GM23248 (cell line): ENCODE data around the gene MAGEB17. TPM values are rescaled to one million over a fixed set of nuclear protein-coding genes. Genes with fewer than 3 reads are reported as not detected.

Experiments used
- DNase-seq: peaks from one replicate; pipeline ENCODE4 v3.0.0-alpha.2; 2015
- H2AFZ ChIP-seq: fragments of 200-600 bp; sonication (generic); 2 replicates; pipeline ENCODE4 v1.6.1; 2016; ENCODE audit warnings: antibody characterized with exemption
- H3F3A ChIP-seq: fragments of 200-600 bp; sonication (generic); 2 replicates; pipeline ENCODE4 v1.6.1; 2016; ENCODE audit warnings: mild to moderate bottlenecking, antibody characterized with exemption, mixed run types; ENCODE audit not compliant: insufficient read depth
- H3K27ac ChIP-seq: fragments of 200-600 bp; sonication (generic); 2 replicates; pipeline ENCODE4 v1.5.1; 2016; ENCODE audit warnings: mild to moderate bottlenecking
- H3K27me3 ChIP-seq: fragments of 200-600 bp; sonication (generic); replicated peaks from 2 replicates; pipeline ENCODE4 v1.6.1; 2016; ENCODE audit warnings: mild to moderate bottlenecking; ENCODE audit not compliant: insufficient read depth
- H3K36me3 ChIP-seq: fragments of 200-600 bp; sonication (generic); 2 replicates; pipeline ENCODE4 v1.6.1; 2016; ENCODE audit warnings: low read depth, mild to moderate bottlenecking
- H3K4me1 ChIP-seq: fragments of 200-600 bp; sonication (generic); 2 replicates; pipeline ENCODE4 v1.6.1; 2016; ENCODE audit warnings: mild to moderate bottlenecking; ENCODE audit not compliant: insufficient read depth
- H3K4me2 ChIP-seq: fragments of 200-600 bp; sonication (generic); one replicate; pipeline ENCODE4 v1.6.1; 2016; ENCODE audit warnings: mild to moderate bottlenecking; ENCODE audit not compliant: unreplicated experiment
- H3K4me3 ChIP-seq: fragments of 200-600 bp; sonication (generic); 2 replicates; pipeline ENCODE4 v1.5.1; 2016; ENCODE audit warnings: mild to moderate bottlenecking
- H3K79me2 ChIP-seq: fragments of 200-600 bp; sonication (generic); 2 replicates; pipeline ENCODE4 v1.6.1; 2016; ENCODE audit warnings: mild to moderate bottlenecking; ENCODE audit not compliant: insufficient read depth
- H3K9ac ChIP-seq: fragments of 200-600 bp; sonication (generic); 2 replicates; pipeline ENCODE4 v1.6.1; 2016; ENCODE audit warnings: mild to moderate bottlenecking
- H3K9me2 ChIP-seq: fragments of 200-600 bp; sonication (generic); 2 replicates; pipeline ENCODE4 v1.6.1; 2016; ENCODE audit warnings: mixed run types, mild to moderate bottlenecking, moderate library complexity; ENCODE audit not compliant: insufficient read depth
- H3K9me3 ChIP-seq: fragments of 200-600 bp; sonication (generic); one replicate; pipeline ENCODE4 v1.6.1; 2017; ENCODE audit warnings: low read depth
- H4K20me1 ChIP-seq: fragments of 200-600 bp; sonication (generic); 2 replicates; pipeline ENCODE4 v1.6.0; 2016; ENCODE audit not compliant: insufficient read depth
- EZH2 ChIP-seq: fragments of 200-600 bp; sonication (generic); IDR thresholded peaks from 2 replicates; pipeline ENCODE4 v1.6.1; 2018; ENCODE audit warnings: antibody characterized with exemption, mild to moderate bottlenecking; ENCODE audit not compliant: insufficient read depth, poor library complexity, severe bottlenecking
- EZH2phosphoT487 ChIP-seq: fragments of 200-600 bp; sonication (generic); IDR thresholded peaks from 2 replicates; pipeline ENCODE4 v1.6.1; 2018; ENCODE audit warnings: antibody characterized with exemption, moderate library complexity, mild to moderate bottlenecking, low read depth; ENCODE audit not compliant: insufficient read depth
- WGBS, 2 experiments: methylation state at CpG; one replicate each; pipeline ENCODE4 v1.1.6; 2015 to 2017; ENCODE audit warnings: low lambda C conversion rate in 2 of 2, low coverage in 1 of 2; ENCODE audit errors: missing lambda C conversion rate in 2 of 2; 5-methylcytosine and 5-hydroxymethylcytosine counted together
- in situ Hi-C: fragments of 300-500 bp; cut with MboI; formaldehyde crosslinking; loops from 2 replicates; pipeline ENCODE4 v1.15.0; 2020
- polyA plus RNA-seq: library from polyadenylated mRNA; unstranded; fragments of >200 nt; fragmentation: Nextera tagmentation; extraction: Ambion mirVana; gene quantifications from 2 replicates; pipeline ENCODE4 v1.2.1, GENCODE V29; 2016
- total RNA-seq: library from RNA; depleted of rRNA; stranded (reverse); fragments of >200 nt; shearing (Covaris generic); gene quantifications from 2 replicates; pipeline ENCODE4 v1.2.3, GENCODE V29; 2014

The MAGEB17 gene
- total and polyA plus RNA-seq, 2 experiments from 2014 or later = not detected

DNA sequence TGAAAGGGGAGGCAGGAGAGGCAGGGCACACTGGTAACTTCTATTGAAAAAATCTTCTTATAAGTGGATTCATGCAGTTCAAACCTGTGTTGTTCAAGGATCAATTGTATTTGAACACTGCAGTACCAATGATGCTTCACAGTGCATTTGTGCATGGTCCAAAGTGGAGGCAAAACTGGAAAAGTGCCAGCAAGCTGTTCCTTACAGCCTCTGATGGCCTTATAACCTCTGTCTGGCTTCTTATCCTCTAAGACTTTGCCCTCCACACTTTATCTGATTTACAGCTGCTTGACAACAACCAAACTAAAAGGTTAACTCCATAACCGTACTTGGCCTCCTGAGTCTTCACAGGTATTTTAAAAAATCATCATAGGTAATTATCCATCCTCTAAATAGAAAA lies 40.4 kb downstream of the MAGEB17 start:
- Histone ChIP-seq H3K4me2 (no peak overlapping the region), H3K36me3 (no peaks in the 10 kb centered on the region), H3K27me3 (no peaks in the 10 kb centered on the region), H3K79me2 (no peaks in the 10 kb centered on the region), H3K4me1 (0 out of 2 replicates have a peak, but pooled peaks cover 3% of the 10 kb centered on the region), H4K20me1 (no peaks in the 10 kb centered on the region), H3F3A (peaks cover 4% of the 10 kb centered on the region; the same call in 1 of the 2 replicates), H3K27ac (no peak overlapping the region), H2AFZ (no peak overlapping the region), H3K9ac (no peak overlapping the region), H3K4me3 (no peak overlapping the region), H3K9me2 (no peaks in the 10 kb centered on the region), H3K9me3 (no peaks in the 10 kb centered on the region)
- WGBS, 2 experiments = 62 to 100% methylated on average over 1 of the region's 1 CpG
- TF ChIP-seq EZH2 (no peak), EZH2phosphoT487 (no peak)
- DNase-seq = no peak
- in situ Hi-C loops = no loop called here

DNA sequence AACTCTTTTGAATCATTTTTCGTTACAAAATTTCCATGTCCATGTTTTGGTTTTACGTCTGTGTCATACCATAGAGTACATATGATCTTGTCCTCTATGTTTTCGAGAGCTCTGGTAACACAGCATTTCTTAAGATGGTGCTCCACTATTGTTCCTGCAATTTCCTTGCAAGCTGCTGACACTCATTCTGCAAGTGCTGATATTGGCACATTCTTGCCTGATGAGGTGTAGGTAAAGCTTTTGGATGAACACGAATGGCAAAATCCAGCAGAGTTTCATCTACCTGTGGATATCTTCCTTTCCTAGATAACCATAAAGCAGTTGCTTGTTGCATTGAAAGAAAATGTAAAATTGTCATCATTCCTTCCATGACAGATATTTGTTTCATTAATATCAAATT lies 41.3 kb downstream of the MAGEB17 start:
- H3K4me1 ChIP-seq = 0 out of 2 replicates have a peak, but pooled peaks cover 3% of the 10 kb centered on the region
- no peak overlapping the region for H3K4me3 ChIP-seq
- no peak overlapping the region for H2AFZ ChIP-seq
- H3K4me2 ChIP-seq = no peak overlapping the region
- H3K27ac ChIP-seq = no peak overlapping the region
- H3K79me2 ChIP-seq = no peaks in the 10 kb centered on the region
- H3K9me2 ChIP-seq = no peaks in the 10 kb centered on the region
- H3K27me3 ChIP-seq = no peaks in the 10 kb centered on the region
- peaks cover 4% of the 10 kb centered on the region; the same call in 1 of the 2 replicates for H3F3A ChIP-seq
- H3K9me3 ChIP-seq = no peaks in the 10 kb centered on the region
- in situ Hi-C loops = no loop called here
- 89 to 92% methylated on average over 4 of the region's 4 CpGs for WGBS, 2 experiments
- H3K36me3 ChIP-seq = no peaks in the 10 kb centered on the region
- no peaks in the 10 kb centered on the region for H4K20me1 ChIP-seq
- TF ChIP-seq EZH2phosphoT487 (no peak), EZH2 (no peak)
- no peak for DNase-seq
- H3K9ac ChIP-seq = no peak overlapping the region

DNA sequence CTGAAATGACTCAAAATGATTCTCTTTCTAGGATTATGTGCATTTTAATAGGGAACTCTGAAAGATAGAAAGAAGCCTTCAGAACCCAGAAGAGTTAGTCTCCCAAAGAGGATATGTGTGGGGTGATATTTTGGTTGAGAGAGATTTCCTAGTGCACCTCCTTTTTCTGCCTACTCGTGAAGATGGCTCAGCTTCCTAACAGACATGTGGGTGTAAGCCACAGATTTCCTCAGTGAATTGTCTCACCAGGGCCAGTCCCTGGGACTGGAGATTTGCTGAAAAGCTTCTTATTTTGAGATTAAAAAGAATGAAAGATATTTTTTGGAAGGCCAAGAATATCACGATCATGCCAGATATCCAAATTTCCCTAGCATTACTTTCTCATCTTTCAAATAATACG lies 42.8 kb downstream of the MAGEB17 start:
- TF ChIP-seq EZH2 (no peak), EZH2phosphoT487 (no peak)
- no peak overlapping the region for H3K27ac ChIP-seq
- H3K9ac ChIP-seq = no peak overlapping the region
- 78 to 80% methylated on average over 3 of the region's 3 CpGs for WGBS, 2 experiments
- peaks cover 4% of the 10 kb centered on the region; the same call in 1 of the 2 replicates for H3F3A ChIP-seq
- H3K4me1 ChIP-seq = 0 out of 2 replicates have a peak, but pooled peaks cover 3% of the 10 kb centered on the region
- H3K4me2 ChIP-seq = no peak overlapping the region
- no peaks in the 10 kb centered on the region for H3K27me3 ChIP-seq
- H3K36me3 ChIP-seq = no peaks in the 10 kb centered on the region
- no peak overlapping the region for H2AFZ ChIP-seq
- in situ Hi-C loops = no loop called here
- no peaks in the 10 kb centered on the region for H3K9me3 ChIP-seq
- no peaks in the 10 kb centered on the region for H4K20me1 ChIP-seq
- no peaks in the 10 kb centered on the region for H3K9me2 ChIP-seq
- no peaks in the 10 kb centered on the region for H3K79me2 ChIP-seq
- no peak for DNase-seq
- no peak overlapping the region for H3K4me3 ChIP-seq

DNA sequence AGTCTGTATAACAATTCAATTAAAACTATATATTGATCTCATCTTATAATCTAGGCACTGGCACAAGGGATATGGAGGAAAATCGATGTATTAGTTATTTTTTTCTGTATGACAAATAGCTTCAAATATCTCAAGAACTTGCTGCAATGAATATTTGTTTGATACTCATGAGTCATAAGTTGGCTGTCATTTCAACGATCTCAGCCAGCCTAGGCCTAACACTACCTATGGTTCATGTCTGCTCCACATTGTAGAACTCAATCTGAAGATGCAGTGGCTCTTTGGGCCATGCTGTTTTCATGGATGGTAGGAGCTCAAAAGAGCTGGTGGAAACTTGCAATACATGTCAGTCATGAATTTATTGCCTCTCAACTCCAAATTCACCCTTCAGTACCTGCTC lies 44.7 kb downstream of the MAGEB17 start:
- DNase-seq = peak; percentile 45
- in situ Hi-C loops = no loop called here
- 19 to 26% methylated on average over 2 of the region's 2 CpGs for WGBS, 2 experiments

DNA sequence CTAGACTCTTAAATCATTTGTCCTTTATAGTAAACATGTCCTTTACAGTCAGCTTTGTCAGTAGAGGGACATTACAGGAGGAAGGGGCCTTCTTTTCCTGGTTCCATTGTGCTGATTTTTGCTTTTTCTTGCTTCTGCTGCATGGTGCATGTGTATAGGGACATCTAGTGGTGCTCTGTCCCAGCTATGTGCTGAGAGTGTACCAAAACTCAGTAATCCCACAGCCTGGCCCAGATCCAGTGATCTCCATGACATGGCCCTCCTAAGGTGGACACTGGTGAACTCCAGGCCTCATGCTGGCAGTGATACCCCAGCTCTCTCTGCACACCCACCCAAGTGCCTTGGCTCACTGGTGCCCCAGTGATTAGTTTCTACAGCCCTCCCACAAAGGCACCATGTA lies 45.2 kb downstream of the MAGEB17 start:
- Histone ChIP-seq H3F3A (no peaks in the 10 kb centered on the region), H3K79me2 (no peaks in the 10 kb centered on the region), H2AFZ (no peak overlapping the region), H4K20me1 (no peaks in the 10 kb centered on the region), H3K27ac (no peak overlapping the region), H3K36me3 (no peaks in the 10 kb centered on the region), H3K4me1 (0 out of 2 replicates have a peak, but pooled peaks cover 3% of the 10 kb centered on the region), H3K27me3 (no peaks in the 10 kb centered on the region), H3K9me2 (no peaks in the 10 kb centered on the region), H3K4me2 (no peak overlapping the region), H3K9me3 (no peaks in the 10 kb centered on the region), H3K9ac (no peak overlapping the region), H3K4me3 (no peak overlapping the region)
- in situ Hi-C loops = no loop called here
- no peak for TF ChIP-seq EZH2
- no peak for TF ChIP-seq EZH2phosphoT487
- peak; percentile 43 for DNase-seq

More for the DNA sequence above, 44.7 kb downstream of the MAGEB17 start:
- no peak overlapping the region for H3K4me2 ChIP-seq
- H3K9ac ChIP-seq = no peak overlapping the region
- H3K27ac ChIP-seq = no peak overlapping the region
- H4K20me1 ChIP-seq = no peaks in the 10 kb centered on the region
- H3K27me3 ChIP-seq = no peaks in the 10 kb centered on the region
- no peaks in the 10 kb centered on the region for H3K36me3 ChIP-seq
- H3K4me3 ChIP-seq = no peak overlapping the region
- 0 out of 2 replicates have a peak, but pooled peaks cover 3% of the 10 kb centered on the region for H3K4me1 ChIP-seq
- TF ChIP-seq EZH2 (no peak), EZH2phosphoT487 (no peak)
- no peak overlapping the region for H2AFZ ChIP-seq
- no peaks in the 10 kb centered on the region for H3K9me2 ChIP-seq
- no peaks in the 10 kb centered on the region for H3F3A ChIP-seq
- no peaks in the 10 kb centered on the region for H3K9me3 ChIP-seq
- no peaks in the 10 kb centered on the region for H3K79me2 ChIP-seq
